GM21381 (cell line): ENCODE measurements around the gene SNRK.
"Not testable (repeated sequence)": the region's sequence is repeated elsewhere in the genome, so short reads cannot be mapped to it uniquely, and the experiment has no call there.

Source experiments
- ATAC-seq: cut with Tn5 transposase; IDR thresholded peaks from one replicate; pipeline ENCODE4 v1.9.1; 2021; ENCODE audit warnings: mild to moderate bottlenecking, moderate library complexity; ENCODE audit not compliant: unreplicated experiment

Gene SNRK

GRCh38 chr3:43343815-43344214 lies 57.5 kb downstream of the SNRK start:
- ATAC-seq, result no peak

GRCh38 chr3:43344520-43344919 lies 58.2 kb downstream of the SNRK start:
- no peak for ATAC-seq

- no peak for ATAC-seq
Measured at GRCh38 chr3:43345246-43345645, 58.9 kb downstream of the SNRK start.

- no peak for ATAC-seq
Measured at GRCh38 chr3:43345877-43346276, 59.5 kb downstream of the SNRK start.

DNA sequence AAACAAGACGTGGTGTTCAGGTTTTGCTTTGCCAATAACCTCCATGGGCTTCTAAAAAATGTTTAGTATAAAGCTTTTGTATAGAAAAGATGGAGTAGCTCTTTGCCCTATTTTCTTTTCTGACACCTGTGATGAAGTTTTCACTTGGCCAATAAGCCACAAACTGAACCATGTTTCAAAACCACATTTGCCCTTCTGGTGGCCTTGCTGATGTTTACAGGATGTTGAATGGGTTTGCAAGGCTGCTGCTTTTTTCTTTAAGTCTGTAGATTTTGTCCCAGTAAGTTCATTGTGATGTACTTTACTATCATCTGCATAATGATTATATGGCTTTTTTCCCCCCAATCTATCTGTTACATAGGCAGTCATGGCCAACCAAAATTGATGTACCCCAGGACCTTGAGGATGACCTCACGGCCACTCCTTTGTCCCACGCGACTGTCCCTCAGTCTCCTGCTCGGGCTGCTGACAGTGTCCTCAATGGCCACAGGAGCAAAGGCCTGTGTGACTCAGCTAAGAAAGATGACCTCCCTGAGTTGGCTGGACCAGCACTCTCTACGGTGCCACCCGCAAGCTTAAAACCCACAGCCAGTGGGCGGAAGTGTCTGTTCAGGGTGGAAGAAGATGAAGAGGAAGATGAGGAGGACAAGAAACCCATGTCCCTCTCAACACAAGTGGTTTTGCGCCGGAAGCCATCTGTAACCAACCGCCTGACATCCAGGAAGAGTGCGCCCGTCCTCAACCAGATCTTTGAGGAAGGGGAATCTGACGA lies 60.8 kb downstream of the SNRK start:
- no peak for ATAC-seq

DNA sequence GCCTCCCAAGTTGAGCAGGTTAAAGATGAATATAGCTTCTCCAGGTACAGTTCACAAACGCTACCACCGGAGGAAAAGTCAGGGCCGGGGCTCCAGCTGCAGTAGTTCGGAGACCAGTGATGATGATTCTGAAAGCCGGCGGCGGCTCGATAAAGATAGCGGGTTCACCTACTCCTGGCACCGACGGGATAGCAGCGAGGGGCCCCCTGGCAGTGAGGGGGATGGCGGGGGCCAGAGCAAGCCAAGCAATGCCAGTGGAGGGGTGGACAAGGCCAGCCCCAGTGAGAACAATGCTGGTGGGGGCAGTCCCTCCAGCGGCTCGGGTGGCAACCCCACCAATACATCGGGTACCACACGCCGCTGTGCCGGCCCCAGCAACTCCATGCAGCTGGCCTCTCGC lies 61.4 kb downstream of the SNRK start:
- no peak for ATAC-seq

DNA sequence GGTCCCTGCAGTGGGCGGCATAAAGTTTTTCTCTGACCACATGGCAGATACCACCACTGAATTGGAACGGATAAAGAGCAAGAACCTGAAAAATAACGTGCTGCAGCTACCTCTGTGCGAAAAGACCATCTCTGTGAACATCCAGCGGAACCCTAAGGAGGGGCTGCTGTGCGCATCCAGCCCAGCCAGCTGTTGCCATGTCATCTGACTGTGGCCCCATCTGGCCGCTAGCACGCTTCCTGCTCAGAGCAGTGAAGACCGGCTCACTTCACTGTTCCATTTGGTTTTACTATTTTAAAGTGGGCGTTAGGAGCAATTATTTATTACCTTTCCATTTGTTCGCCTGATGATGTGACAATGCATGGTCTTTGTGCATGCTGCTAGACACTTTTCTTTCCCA lies 62.0 kb downstream of the SNRK start:
- ATAC-seq, result no peak

DNA sequence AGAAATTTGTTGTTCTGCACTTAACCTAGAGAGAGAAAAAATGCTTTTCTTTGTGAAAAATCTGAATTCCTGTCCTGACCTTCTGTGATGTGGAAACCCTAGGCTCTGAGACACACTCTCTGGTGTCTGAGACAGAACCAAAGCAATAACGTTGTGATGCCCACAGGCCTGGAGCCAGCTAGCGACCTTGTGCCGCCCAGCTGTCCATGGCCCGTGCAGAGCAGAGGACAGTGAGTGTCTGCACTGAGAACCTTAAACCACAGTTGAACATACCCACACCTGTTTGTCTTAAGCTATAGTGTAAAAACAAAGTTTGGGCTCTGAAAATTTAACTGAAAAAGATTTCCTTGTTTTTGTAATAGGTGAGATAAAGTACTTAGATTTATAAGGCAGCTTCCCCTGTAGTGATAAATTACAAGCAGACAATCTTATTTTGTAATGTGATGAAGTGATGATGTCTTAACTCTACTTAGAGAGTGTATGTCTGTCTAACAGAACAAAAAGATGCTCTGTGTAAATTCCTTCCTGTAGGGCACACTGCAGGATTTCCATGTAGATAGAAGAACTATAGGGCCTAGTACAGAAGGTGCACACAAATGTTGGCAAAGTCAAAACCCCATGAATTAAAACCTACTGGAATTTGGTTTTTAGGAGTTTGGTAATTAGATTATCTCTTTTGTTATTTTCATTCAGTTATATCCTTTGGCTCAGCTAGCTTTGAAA lies 62.7 kb downstream of the SNRK start:
- ATAC-seq, result no peak

GRCh38 chr3:43349716-43350115 lies 63.4 kb downstream of the SNRK start:
- no peak for ATAC-seq

- ATAC-seq, result no peak
Measured at GRCh38 chr3:43353393-43353792, 67.1 kb downstream of the SNRK start.

- no peak for ATAC-seq
Measured at GRCh38 chr3:43353923-43354670, 67.8 kb downstream of the SNRK start.

GRCh38 chr3:43356033-43356432 lies 69.7 kb downstream of the SNRK start:
- not testable (repeated sequence) for ATAC-seq

DNA sequence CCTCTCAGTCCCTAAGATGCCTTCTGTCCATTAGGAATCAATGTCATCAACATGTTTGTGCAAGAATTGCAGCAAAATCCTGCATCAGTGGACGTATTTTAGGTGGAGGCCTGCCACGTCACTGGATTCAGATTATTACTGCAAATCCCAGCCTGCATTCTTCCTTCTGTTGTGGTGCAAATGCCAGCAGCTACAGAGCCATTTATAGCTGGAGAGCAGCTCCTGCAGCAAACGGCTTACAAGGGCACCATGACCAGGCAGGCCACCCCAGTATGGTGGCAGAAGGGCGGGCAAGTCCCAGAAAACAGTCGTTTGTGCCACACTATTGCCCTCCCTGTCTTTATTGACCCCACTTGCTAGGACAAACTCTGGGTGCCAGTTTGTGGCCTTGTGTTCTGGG lies 74.7 kb downstream of the SNRK start:
- no peak for ATAC-seq

DNA sequence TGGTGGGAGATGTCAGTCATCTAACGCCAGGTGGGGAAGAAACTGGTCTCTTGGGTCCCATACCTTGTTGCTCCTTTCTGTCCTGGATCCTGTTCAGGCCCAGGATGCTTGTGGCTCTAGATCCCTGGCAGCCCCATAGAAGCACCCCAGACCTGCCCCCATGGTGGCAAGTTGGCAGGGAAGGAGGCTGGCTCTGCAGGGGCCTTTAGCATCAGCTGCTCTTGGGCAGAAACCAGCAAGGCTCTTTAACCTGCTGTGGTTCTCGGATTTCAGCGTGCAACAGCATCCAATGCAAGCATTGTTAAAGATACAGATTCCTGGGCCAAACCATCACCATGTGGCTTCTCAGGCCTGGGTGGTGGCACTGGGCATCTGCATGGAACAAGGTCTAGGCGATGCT lies 75.8 kb downstream of the SNRK start:
- no peak for ATAC-seq

DNA sequence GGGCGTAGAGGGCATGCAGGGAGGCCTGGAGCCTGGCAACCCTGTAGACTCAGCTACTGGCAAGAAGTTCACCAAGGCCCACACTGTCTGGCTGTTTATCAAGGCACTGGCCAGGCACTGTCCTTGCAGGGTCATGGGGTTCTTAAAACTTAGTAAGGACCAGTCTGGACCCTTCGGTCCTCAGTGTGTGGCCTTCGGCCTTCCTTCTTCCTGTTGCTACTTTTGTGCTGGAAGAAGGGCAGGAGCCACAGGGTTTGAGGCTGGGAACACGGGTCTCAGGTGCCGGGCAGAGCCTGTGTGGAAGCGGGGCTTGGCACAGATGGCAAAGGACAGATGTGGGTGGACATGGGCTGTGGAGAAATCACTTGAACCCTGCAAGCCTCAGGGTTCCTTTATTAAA lies 76.6 kb downstream of the SNRK start:
- ATAC-seq, result no peak

GRCh38 chr3:43363621-43364266 lies 77.4 kb downstream of the SNRK start:
- no peak for ATAC-seq

DNA sequence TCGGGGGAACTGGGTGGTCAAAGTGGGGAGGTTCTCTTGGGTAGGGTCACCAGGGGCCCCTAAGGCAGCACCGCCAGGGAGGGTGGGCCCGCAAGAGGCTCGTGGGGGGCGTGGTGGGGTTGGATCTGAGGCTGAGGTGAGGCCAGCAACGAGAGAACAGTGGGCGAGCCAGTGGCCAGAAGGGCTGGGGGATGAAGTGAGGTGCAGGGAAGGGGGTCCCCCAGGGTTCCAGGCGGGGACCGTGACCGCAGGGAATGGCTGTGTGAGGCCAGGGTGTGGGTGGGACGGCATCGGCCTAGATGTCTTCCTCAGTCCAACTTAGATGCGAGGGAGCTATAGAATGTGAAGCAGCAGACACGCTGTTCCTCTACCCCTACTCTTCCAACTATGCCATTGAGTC lies 78.2 kb downstream of the SNRK start:
- ATAC-seq, result no peak

DNA sequence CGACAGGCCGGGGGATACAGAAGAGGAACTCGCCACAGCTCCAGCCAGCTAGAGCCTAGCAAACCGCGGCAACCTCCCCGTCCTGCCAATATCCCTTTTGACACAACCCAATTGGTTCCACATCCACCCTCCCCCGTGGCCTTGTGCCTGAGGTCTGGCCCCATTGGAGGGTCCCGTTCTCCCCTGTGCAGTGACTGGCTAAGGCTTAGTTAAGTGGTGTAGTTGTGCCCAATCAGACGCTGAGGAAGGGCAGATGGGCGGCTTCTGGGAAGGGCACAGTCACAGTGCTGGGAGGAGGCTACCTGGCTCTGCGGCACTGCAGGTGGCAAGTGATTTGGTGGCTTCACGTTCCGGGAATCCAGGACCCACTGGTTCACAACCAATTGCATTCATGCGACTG lies 78.6 kb downstream of the SNRK start:
- no peak for ATAC-seq

DNA sequence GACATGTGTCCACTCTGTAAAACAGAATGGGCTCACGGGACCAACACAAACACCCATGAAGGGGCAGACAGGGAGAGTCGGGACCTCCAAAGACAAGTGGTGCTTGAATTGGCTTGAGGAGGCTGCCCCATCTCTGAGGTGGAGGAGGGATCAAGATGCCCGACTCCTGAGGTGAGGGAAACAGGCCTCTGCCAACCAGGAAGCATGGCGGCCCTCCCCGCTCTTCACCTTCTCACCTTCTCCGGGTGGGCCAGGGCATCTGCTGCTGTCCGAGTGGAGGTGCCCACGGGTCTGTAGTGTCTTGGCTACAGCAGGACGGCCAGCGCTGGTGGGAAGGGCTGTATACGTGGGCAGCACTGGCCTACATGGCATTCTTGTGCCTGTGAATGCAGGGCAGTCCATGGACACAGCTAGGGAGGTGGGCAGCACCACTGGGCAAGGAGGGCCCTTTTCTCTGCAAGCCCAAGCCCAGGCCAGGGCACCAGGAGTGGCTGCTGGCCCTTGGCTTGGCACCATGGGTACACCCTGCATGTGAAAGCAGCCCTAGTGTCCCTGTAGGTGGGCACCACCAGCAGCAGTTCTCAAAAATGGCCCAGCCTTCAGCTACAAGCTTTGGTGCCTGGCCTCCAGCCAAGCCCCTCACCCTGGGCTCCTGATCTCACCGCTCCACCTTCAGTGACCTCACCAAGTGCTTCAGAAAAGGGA lies 79.4 kb downstream of the SNRK start:
- no peak for ATAC-seq

GRCh38 chr3:43366481-43366880 lies 80.1 kb downstream of the SNRK start:
- no peak for ATAC-seq

- no peak for ATAC-seq
Measured at GRCh38 chr3:43366885-43367284, 80.5 kb downstream of the SNRK start.
